DMS79 treated with DMSO at 0.1 percent for 48 hours (cell line): Measurements from ENCODE around the gene GRID2.
A peak's percentile ranks its signal among the peaks of the same experiment; 100 is the strongest.

Experiments used
- DNase-seq: peaks from one replicate; lab custom pipeline; 2025; lab: John Stamatoyannopoulos, UW

The GRID2 gene

DNA sequence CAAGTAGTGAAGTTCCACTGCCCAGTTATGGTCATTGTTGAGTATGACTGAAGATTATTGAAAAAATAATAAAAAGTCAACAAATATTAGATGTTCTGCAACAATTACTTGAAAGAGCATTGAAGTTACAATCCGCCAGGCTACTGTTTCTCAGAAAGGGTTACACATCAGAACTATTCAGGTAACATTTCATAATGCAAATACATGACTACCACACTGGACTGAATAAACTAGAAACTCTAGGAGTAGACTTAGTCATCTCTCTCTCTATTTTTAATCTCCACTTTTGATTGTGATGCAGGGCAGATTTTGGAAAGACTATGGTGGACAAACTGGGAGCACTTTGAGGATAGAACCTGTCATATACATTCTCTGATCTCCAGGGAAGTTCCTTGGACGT lies 776.5 kb downstream of the GRID2 start:
- no peak for DNase-seq

DNA sequence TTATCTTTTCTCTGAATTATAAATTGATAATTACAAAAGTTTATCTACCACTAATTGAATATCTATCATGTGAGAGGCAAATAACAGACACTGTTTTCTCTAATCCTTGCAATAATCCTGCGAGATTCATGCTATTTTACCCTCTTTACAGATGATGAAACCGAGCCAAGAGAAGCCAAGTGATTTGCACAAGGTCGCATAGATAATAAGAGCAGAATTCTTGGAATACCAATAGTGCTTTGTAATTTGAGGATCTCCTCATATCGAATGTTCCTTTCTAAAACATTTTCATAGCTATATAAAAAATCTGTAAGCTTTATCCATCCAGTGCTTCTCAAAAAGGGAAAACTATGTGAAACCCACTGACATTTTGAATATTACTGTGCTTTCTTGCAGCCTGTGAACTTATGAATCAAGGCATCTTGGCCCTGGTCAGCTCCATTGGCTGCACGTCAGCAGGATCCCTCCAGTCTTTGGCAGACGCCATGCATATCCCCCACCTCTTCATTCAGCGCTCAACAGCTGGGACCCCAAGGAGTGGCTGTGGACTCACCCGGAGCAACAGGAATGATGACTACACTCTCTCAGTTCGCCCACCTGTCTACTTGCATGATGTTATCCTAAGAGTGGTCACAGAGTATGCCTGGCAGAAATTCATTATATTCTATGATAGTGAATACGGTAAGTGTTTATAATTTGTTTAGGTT lies 781.0 kb downstream of the GRID2 start:
- DNase-seq: no peak

DNA sequence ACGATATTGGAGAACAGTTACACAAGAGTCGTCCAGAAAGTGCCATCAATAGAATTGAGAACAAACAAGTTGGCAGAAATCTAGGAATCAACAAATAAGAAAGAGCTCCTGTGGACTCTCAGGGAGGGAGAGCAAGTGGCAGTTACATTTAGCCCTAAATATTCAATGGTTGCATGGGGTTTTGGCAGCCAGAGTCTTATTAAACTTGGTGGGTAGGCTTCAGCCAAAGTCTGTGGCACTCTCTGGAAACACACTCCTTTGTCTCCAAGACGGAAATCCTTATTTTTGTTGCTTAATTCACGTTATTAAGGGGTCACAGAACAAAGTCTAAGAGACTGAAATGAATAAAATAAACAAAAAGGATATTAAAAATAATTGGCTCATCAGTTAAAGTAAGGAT lies 782.6 kb downstream of the GRID2 start:
- no peak for DNase-seq

DNA sequence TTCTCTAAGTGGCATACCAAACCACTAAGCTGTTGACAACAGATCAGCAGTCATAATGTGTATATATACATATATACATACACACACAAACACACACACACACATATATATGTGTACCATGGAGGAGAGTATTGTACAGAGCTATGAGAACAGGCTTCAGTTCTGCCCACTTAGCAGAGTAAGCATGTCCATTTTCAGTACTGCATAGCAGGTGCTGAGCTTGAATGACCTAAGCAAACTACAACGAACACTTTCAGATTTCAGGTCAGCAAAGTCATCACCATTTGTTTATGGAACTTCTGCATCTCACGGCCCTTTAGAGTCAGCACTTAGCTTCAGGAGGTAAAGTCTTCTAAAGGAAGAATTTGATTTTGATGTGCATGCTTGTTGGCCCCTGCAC lies 789.0 kb downstream of the GRID2 start:
- no peak for DNase-seq

DNA sequence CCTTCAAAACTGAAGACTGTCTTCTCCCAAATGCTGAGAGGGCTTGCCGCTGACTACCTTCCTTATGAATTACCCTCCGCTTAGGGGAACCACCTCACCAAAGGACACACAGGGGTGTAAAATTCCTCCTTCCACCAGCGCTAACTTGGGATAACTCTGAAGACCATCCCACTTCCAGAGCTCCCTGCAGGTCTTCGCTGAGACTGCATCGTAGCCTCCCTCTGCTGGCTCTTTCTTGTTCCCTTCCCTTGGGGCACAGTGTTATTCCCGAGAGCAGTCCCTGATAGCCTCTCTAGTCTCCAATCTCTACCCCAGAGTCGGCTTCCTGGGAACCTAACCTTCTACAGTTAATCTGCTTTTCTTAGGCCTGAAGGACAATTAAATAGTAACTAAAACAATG lies 799.3 kb downstream of the GRID2 start:
- no peak for DNase-seq

DNA sequence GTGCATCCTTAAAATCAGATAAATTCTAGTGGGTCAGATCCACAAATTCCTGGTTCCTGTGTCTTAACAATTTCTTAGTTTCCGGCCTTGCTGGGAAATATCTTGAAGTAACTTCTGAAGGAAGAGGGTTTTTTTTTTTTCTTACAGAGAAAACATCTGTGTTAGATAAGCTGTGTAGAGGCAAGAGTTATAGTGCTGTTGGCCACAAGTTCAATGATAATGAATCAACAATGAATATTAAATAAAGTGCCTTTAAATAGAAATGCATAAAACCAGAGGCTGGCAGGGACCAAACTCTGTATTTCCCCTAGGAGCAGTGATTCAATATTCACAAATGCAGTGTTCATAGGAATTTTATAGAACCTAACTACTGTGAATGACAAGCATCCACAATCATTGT lies 812.9 kb downstream of the GRID2 start:
- DNase-seq: no peak

DNA sequence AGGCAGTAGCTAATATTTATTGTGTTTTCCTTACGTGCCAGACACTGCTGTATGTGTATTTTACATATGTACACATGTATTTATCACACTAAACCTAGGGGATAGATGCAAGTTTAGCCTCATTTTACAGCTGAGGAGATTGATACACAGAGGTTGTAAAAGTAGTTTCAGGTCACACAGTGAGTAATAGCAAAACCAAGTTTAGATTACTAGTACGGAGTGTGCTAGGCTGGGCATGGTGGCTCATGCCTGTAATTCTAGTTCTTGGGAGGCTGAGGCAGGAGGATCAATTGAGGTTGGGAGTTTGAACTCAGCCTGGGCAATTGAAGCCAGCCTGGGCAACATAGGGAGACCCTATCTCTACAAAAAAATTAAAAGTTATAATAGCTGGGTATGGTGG lies 823.7 kb downstream of the GRID2 start:
- no peak for DNase-seq

DNA sequence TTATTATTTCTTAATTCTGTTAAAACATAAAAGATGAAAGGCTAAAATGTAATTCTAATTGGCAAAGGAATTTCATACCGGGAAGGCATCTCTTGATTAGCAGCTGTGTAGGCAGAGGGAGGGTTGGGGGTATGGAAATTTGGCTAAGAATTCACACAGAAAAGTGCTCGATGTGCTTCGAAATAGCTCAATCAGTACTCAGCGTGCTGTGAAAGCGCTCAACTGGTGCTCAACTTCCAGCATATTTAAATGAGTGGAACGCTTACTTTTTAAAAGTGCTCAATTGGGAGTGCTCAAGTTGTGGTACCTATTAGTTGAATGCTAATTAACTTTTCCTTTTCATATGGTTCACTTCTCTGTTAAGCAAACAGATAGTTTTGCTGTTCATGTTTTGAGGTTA lies 828.9 kb downstream of the GRID2 start:
- DNase-seq: no peak

DNA sequence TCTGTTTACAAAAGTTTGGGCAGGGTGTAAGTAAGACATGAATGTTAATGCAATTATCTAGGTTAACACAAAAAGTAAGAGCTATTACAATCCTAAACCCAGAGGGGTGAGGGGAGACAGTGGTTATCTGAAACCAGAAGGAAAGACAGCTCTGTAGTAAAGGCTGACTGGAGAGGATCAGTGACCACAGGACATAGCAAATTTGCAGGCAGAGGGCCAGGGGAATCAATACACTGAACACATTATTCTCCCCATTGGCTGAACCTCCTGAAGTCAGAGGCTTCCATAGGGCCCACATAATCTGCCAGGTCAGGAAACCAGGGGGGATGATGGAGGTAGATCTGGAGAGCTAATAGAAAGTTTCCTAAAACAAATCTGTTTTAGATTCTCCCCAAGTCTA lies 835.4 kb downstream of the GRID2 start:
- DNase-seq: no peak

DNA sequence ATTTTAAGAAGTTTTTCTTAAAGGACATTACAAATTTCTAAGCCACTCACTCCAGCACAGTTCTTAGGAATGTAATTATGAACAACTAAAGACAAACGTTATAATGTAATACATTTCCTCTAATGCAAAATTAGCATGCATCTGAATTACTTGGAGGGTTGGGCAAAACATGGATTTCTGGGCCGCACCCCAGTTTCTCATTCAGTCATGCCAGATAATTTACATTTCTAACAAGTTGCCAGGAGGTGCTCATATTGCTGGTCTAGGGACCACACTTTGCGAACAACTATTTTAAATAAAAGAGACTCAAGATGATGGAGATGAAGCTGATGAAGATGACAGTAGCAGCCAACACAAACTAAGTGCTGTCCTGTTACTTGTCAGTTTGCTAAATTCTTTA lies 840.1 kb downstream of the GRID2 start:
- no peak for DNase-seq

DNA sequence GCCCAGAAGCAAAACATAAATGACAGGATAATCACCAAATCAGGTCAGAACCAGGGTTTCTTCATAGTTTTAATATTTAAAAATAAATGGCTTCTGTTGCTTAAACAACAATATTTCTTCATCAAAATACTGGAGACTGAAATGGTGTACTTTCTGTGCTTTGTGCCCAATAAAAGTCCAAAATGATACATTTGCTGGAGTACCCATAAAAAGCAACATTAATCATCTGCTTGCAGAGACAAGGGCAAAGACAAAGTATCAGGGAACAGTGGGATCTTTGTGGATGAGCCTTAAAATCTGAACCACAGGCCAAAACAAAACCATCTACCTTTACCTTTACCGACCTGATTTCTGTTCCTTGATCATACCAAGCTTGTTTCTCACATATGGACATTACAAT lies 840.9 kb downstream of the GRID2 start:
- no peak for DNase-seq

DNA sequence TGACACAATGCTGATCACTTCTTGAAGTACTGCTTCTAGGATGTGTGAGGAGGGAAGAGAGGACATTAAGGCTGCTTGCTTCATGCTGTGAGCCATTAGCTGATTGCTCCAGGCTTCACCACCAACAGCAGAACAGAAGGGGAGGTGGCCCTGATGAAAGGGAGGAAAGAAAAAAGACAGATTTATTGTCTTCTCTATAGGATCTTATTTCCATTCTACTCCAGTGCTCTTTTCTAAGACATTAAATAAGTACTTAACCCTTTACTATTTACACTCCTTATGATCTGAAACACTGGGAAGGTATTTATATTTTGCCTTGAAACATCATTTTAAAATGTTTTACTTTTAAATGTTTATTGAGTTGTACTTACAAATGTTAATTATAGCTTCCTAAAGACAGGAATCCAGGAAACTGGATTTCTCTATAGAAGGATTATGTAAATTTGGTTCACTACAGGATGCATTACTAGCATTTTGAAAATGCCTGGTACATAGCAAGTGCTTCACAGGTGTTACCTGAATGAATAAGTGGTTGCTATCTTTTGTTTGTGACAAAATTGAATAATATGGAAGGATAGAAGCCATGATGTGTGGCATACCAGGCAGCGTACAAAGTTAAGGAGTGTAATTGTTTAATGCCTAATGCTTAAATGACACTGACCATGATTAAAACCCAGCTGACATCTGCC lies 843.9 kb downstream of the GRID2 start:
- peak; percentile 69 for DNase-seq

DNA sequence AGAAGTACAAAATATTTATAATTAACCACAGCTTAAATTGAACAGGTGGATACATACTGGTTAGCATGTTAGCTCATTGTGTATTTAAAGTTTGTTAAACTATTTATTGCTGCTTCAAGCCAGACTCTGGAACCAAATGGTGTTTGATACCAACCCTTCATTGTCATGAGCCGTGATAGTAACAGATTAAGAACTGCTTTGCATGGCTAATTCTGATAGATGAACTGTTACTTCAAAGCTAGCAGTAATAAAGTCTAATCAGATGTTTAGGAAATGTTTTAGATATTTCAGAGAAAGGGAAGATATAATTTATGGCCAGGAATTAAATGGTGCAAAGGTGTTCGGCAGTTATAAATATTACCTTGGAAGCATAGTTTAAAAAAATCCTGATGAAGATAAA lies 848.7 kb downstream of the GRID2 start:
- DNase-seq: peak; percentile 32

DNA sequence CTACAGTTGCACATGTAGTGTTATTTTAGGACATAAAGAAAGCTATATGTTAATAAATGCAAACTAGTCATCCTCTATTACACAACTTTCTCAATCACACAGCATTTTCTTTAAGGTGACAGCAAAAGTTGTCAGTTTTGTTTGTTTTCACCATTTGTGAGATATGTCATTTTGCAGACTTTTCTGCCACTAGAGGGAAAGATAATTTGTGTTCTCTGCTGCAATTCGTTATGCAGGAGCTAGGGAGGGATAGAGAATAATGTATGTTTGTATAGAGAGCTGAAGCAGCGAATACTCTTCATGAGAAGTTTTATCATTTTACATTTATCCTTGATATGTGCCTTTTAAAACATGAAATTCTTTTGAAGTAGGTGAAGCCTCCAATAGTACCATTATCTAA lies 854.2 kb downstream of the GRID2 start:
- DNase-seq: no peak

DNA sequence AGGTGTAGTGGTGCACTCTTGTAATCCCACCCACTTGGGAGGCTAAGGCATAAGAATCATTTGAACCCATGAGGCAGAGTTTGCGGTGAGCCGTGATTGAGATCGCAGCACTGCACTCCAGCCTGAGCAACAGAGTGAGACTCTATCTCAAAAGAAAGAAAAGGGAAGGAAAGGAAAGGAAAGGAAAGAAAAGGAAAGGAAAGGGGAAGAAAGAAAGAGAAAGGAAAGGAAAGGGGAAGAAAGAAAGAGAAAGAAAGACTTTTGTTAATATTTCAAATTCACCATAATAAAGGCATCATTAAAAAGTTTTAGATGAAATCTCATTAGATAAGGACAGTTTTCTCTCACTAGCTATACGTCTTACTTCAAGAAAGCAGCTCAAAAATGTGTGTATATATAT lies 864.3 kb downstream of the GRID2 start:
- DNase-seq: no peak

DNA sequence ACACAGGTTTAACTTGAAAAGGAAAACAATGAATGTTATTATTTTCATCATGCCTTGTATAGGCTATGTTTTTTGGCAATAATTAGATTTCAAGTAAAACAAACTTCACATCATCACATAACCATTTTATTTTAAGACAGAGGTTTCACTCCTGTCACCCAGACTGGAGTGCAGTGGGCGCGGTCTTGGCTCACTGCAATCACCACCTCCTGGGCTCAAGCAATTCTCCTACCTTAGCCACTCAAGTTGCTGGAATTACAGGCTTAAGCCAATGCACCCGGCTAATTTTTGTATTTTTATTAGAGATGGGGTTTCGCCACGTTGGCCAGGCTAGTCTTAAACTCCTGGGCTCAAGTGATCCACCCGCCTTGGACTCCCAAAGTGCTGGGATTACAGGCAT lies 866.2 kb downstream of the GRID2 start:
- no peak for DNase-seq

DNA sequence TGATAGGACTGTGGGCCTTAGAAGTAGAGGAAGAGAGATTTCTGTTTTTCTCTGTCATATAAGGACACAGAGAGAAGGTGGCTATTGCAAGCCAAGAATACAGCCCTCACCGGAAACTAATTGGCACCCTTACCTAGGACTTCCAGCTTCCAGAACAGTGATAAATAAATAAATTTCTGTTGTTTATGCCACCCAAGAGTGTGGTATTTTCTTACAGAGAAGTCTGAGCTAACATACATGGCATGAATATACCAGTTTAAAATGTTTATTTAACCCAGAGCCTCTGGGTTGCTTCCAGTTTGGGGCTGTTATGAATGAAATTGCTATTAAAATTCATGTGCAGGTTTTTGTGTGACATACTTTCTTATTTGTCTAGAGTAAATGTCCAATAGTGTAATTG lies 870.8 kb downstream of the GRID2 start:
- DNase-seq: no peak

DNA sequence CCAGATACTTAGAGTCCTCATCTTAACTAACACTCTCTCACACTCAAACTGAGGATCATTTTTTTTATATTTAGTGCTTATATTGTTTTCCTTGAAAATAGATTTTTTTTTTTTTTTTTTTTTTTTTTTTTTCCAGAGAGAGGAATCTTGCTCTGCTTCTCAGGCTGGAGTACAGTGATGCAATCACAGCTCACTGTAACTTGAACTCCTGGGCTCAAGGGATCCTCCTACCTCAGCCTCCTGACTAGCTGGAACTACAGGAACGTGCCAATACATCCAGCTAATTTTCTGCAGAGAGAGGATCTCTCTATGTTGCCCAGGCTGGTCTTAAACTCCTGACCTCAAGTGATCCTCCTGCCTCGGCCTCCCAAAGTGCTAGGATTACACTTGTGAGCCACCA lies 874.5 kb downstream of the GRID2 start:
- DNase-seq: no peak

DNA sequence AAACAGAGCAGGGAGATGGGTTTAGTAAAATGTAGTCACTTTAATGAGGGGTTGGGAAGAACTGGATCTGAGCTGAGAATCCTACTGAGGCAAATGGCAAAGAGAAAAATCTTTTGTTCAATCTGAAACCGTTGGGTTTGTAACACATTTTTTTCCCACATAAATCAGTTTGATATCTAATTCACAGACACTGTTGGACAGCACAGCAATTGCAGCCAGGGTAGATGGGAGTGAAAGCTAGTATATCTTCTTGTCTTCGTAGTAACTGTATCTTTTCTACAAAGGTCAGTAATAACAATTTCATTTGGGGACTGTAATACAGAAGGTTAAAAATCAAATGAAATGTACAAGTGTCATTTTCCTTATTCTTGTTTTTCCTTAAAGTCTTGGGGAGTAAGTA lies 875.3 kb downstream of the GRID2 start:
- no peak for DNase-seq

DNA sequence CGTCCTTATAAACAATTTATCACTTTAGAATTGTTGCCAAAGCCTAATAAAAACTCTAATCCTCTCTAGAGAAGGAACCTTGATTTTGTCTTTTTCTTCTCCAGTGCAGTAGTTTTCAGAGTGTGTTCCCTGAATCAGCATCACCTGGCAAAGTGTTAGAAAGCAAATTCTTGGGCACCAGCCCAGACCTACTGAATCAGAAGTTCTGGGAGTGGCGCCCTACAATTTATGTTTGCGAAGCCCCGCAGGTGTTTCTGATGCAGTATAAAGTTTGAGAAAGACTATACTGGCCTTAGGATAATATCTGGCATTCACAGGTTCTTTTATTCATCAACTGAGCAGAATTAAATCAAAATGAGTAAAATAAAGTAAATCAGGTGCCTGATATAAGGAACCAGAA lies 879.0 kb downstream of the GRID2 start:
- DNase-seq: peak; percentile 45

DNA sequence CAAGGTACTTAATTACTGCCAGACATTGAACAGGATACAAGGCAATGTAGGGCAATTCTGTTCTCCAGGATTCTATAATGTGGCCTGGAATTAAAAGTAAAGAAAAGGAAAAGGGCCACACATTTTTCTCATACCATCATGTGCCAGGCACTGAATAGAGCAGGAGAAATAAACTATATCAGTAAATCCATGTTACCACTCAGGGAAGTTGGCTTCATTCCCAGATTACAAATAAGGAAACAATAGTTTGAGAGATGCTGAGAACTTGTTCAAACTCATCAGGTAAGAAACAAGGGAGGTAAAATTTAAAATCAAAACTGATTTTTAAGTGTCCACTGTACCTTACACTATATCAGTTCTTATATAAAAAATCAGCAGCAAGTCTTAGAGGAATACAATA lies 879.8 kb downstream of the GRID2 start:
- DNase-seq: peak; percentile 71

DNA sequence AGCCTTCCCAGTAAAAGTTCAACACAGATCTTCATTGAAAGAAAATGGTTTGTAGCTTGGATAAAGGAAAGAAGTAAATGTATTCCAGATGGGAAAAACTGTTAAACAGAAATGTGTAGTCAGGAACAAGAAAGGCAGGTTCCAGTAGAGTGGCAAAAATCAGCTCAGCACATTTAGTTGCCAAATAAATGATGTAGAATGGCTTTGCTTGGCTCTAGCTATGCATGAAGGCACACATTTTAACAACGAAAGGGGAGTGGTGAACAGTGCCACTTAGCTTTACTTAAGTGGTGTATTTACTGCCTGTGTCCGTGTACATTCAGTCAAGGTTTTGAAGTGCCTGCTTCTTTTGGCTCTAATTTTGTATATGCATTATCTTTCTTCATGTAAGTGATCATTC lies 880.3 kb downstream of the GRID2 start:
- DNase-seq: peak; percentile 90

DNA sequence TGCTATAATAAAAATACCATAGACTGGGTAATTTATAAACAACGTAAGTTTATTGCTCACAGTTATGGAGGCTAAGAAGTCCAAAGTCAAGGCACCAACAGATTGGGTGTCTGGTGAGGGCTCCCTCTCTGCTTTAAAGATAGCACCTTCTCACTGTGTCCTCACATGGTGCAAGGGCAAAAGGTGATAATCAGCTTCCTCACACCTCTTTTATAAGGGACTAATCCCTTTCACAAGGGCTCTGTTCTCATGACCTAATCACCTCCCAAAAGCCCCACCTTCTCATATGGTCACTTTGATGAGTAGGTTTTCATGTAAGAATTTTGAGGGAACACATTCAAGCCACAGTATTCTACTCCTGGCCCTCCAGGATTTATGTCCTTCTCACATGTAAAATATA lies 883.1 kb downstream of the GRID2 start:
- DNase-seq: no peak

DNA sequence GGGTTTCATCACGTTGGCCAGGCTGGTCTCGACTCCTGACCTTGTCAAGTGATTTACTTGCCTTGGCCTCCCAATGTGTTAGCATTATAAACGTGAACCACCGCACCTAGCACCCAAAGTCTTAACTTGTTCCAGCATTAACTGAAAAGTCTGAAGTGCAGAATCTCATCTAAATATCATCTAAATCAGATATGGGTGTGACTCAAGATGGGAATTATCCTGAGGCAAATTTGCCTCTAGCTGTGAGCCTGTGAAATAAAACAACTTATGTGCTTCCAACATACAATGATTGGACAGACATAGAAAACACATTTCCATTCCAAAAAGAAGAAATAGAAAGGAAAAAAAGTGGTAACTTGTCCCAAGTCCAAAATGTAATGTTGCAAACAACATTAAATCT lies 883.7 kb downstream of the GRID2 start:
- DNase-seq: no peak
